Right lung (tissue), 5 donors: ENCODE data around the gene MCU. TPM values are rescaled to one million over a fixed set of nuclear protein-coding genes. Genes with fewer than 3 reads are reported as not detected.
A peak's percentile ranks its signal among the peaks of the same experiment; 100 is the strongest.
"Not testable (repeated sequence)": the region's sequence is repeated elsewhere in the genome, so short reads cannot be mapped to it uniquely, and the experiment has no call there.

Experiments
- DNase-seq, 2 donors: peaks; one replicate each; pipeline ENCODE4 v3.0.0-alpha.2; 2013
- polyA plus RNA-seq, 5 donors: library from polyadenylated mRNA; unstranded; fragments of 120-200 nt; gene quantifications; one replicate each; pipeline versions ENCODE4 v1.2.1 to v1.2.3, GENCODE V29; 2013; ENCODE audit warnings: inconsistent platforms in 1 of 5, low replicate concordance in 1 of 5; ENCODE audit not compliant: insufficient read length in 5 of 5, insufficient read depth in 1 of 5

The MCU gene
- polyA plus RNA-seq, 5 donors, result 30.6 to 50.6 (median 45.1) TPM

DNA sequence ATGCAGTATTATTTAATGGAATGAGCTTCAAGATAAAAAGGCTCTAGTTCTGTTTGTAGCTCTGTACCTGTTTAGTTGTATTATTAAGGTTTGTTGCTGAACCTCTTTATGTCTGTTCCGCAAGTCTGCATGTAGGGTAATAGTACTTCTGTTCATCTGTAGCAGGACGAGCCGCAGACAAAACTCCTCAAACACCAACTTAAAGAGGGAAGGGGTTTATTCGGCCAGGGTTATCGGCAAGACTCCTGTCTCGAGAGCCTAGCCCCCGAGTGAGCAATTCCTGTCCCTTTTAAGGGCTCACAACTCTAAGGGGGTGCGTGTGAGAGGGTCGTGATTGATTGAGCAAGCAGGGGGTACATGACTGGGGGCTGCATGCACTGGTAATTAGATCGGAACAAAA lies 67.0 kb downstream of the MCU start:
- not testable (repeated sequence) for DNase-seq

DNA sequence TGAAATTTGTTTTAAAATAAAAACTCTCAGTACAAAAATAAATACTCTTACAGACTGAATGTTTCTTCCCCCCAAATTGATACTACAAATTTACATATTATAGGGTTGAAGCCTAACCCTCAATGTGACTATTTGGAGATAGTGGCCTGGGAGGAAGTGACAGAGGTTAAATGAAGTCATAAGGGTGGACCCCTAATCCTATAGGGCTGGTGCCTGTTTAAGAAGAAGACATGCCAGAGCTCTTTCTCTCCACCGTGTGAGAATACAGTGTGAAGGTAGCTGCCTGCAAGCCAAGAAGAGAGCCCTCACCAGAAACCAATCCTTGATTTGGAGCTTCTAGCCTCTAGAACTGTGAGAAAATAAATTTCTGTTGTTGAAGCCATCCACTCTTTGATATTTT lies 67.6 kb downstream of the MCU start:
- DNase-seq, result no peak

DNA sequence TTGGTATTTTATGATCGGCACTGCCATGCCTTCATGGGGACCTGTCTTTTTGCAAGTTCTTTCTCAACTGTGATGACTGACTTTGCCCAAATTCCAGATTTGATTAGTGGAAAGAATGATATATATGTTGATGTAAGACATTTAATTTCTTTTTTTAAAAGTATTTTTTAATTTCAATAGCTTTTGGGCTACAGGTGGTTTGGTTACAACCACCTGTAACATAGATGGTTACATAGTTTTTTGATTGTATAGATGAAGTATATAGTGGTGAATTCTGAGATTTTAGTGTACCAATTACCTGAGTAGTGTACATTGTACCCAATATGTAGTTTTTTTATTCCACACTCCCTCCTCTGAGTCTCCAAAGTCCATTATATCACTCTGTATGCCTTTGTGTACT lies 69.6 kb downstream of the MCU start:
- no peak for DNase-seq

DNA sequence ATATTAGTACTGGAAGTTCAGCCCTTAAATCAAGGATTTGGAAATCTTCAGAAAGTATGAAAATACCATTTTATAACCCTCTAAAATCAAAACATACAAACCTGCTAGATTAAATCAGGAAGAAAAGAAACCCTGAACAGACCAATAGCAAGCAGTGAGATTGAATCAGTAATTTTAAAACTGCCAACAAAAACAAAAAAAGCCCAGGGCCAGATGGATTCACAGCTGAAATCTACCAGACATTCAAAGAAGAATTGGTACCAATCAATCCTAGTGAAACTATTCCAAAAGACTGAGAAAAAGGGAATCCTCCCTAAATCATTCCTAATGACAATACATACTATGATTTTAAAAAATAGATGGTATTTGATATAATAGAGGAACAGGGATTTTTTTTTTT lies 70.1 kb downstream of the MCU start:
- no peak for DNase-seq

DNA sequence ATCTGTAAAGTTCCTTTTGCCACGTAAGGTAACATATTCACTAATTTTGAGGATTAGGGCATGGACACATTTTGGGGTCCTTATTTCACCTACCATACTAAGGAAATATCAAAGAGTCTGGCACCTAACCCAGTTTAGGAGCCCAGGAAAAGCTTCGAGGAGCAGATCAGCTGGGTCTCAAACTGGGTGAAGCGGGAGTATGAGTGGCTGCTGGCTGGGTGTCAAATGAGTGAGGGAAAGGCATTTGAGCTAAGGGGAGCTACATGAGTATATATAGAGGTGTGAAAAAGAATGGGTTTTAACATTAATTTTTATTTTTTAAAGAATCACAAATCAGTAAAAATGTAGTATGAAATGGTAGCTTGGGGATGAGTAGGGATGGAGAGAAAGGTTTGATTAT lies 71.3 kb downstream of the MCU start:
- no peak for DNase-seq

DNA sequence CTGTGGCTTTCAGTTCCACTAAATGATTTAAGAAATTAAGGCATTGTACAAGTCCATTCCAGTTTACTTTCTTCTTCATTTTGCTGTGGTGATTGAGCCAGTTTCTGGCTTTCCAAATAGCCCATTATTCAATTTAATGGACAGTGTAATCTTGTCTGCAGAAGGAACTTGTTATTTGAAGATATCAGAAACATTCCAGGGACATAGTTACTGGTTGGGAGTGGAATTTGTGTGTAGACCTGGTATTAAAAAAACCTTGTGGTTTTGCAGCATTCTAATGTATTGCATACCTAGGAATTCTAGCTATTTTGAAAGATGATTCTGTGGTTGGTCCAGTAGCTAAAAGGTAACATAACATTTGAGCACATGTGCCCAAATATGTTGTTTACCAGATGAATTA lies 72.2 kb downstream of the MCU start:
- no peak for DNase-seq

DNA sequence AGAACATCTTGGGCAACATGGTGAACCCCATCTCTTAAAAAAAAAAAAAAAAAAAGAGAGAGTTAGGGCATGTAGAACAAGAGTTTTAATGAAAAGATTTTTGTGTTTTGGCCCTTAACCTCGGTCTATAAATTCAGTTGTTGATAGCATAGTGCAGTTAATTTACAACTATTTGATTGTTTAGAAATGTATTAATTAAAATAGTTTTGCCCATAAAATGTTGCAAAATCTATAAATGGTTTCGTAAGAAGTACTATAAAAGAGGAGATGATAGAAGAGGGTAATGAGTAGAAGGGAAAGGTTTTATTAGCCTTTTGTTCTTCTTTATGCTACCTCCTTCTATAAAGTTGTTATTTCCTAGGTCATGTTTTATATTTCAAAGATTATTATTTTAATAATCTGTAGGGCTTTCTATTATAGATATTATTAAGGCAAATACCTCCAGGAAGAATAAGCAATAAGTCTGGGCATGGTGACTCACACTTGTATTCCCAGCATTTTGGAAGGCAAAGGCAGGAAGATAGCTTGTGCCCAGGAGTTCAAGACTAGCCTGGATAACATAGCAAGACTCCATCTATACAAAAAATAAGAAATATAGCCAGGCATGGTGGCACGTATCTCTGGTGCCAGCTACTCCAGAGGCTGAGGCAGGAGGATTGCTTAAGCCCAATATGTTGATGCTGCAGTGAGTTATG lies 73.3 kb downstream of the MCU start:
- DNase-seq, result no peak

DNA sequence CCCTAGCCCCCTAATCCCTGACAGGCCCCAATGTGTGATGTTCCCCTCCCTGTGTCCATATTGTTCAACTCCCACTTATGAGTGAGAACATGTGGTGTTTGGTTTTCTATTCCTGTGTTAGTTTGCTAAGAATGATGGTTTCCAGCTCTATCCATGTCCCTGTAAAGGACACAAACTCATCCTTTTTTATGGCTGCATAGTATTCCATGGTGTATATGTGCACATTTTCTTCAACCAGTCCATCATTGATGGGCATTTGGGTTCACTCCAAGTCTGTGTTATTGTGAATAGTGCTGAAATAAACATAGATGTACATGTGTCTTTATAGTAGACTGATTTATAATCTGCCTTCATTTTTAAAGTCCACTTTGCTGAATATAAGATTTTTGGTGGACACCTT lies 79.3 kb downstream of the MCU start:
- not testable (repeated sequence) for DNase-seq

DNA sequence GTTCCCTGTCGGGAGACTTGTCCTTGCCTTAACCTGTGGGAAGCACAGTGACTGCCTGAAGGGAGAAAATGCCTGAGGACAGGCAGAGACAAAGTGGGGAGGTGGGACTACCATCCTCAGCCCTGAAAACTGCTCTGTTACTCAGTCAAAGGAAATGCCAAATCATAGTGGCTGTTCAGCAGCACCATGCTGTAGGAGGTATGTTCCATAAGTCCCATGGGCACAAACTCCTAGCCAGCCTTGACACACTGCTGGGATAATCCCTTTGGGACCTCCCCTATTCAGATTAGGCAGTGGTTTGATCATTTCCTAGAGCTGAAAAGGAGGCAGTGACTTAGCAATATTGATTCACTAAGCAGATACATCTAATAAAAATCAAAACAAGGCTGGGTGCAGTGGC lies 80.1 kb downstream of the MCU start:
- DNase-seq, result no peak

DNA sequence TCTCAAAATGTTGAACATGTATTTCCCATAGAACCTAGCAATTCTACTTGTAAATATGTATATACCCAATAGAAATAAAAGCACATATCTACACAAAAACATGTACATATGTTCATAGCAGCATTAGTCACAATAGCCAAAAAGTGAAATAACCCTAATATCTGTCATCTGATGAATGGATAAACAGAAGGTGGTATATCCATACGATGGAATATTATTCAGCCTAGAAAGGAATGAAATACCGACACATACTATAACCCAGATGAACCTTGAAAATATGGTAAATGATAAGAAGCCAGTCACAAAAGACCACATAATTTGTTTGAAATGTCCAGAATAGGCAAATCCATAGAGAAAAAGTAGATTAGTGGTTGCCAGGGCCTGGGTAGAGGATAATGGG lies 87.9 kb downstream of the MCU start:
- DNase-seq, result no peak

DNA sequence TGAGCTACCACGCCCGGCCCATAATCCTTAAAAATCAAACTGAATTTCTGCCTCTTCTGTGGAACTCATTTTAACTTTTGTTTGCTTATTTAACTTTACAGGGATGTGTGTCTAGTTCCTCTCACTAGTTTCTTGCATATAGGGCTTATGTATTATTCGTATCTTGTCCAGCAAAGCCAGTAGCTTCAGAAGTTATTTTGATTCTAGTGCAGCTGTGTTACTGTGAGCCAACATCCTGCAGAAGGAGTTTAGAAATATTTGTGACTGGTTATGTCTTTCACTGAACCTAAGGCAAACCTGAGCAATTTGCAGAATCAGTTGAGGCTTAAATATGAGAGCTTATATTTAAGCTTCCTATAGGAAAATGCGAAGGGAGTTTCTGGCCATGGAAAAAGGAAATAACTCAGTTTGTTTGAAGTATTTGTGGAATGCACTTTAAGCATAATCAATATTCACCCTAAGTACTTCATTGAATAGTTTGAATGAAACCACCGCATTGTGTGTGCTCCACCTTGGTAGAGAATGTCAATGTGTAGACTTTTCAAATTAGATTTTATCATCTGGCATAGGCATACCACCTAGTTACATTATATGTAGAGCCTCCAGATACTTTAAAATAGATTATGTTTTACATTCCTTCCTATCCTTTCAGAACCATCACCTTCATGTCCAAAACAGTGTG lies 90.8 kb downstream of the MCU start:
- DNase-seq, result no peak

DNA sequence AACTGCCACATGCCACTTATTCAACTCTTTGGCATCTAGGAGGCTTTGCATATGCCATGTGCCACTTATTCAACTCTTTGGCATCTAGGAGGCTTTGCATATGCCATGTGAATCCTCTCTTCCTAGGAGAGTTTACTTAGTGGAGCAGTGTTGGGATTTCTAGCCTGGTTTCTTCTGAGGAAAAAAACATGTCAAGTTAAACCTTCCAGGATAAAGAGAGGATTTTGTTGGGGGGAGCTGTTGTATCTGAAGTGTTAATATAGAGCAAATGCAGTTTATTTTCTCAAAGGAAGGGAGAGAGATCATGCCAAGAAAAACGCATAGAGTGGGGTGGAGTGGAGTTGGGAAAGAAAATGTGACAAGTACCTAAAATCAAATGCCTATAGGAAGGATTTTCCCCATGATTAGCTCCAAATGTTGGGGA lies 91.5 kb downstream of the MCU start:
- DNase-seq, result no peak

DNA sequence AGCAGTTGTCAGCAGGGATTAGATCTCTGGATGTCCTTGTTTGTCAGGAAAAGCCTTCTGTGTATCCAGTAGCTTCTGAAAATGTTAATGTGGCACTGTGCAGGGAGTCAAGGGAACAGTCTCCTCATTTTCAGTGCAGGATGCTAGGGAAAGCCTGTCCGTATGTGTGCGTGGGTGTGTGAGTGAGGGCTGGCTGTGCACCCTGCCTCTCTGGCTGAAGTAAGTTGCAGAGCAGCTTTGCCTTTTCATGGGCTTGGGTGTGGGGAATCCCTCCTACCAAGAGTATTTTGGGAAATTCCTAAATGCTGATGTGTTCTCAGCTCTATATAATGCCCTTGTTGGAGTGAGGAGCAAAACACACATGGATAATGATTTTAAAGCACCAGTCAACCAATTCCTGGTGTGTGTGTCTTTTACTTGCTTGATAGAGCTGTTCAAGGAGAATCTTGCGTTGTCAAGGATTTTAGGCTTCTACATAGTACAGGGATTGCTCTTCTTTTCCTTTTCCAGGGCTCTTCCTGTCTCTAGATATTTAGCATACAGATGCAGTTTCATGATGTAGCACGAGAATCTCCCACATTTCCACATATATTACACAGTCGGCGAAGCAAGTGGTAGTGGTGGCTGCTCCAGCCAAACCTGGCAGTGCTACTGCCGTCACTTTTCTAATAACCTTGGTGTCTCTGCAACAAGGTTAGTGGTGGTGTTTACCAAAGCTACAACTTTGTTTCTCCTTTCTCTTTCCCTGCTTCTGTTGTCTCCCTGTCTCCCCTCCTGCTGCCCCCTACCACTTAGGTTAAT lies 92.8 kb downstream of the MCU start:
- peak; percentile 33 to 34 for DNase-seq

DNA sequence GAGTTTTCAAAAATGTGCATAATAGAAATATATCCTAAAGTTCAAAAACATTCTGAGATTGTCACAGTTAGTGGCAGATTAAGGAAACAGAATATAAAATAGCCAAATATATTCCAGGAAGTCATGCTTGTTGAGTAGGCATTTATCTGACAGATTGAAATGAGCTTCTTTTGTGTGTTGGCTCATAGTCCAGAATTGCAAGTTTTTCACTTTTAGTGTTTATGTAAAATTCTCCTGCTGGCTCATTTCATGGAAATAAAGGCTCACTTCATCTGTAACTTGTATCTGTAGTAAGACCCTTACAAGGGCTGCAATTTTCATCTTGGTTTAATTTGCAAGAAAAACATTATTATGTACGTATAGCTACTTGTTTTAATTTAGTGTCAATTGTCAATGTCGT lies 93.5 kb downstream of the MCU start:
- DNase-seq, result peak in 1 of 2 donors; percentile 3

DNA sequence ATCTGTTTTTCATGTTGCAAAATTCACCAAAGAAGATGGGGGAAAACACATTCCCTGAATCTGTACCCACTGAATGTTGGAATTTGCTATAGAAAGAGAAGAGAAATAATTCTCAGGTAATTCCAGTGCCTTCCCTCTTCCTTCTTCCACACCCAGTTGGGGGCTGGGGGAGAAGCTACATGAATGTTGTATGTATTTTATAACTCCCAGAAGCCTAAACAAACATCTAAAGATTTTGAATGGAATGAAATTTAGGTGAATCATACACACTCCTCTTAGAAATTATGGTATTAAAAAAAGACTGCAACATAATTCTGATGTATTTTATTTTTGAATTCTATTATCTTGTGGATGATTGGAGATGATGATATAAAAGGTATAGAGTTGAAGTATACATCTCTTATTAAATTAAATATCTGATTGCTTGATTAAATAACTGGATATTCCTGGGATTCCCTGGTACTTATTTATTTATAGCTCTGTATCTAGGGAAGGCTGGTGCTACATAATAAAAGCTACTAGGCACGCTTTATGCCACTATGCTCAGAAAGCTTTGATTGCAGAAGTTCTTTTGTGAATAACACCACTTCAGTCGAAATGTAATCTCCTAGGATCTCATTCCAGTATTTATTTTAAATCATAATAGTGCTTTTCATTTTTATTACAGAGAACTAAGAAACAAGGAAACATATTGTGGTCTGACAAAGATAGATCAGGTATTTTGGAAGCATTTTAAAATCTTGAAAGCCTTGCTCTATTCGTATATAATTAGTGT lies 98.5 kb downstream of the MCU start:
- DNase-seq, result no peak

DNA sequence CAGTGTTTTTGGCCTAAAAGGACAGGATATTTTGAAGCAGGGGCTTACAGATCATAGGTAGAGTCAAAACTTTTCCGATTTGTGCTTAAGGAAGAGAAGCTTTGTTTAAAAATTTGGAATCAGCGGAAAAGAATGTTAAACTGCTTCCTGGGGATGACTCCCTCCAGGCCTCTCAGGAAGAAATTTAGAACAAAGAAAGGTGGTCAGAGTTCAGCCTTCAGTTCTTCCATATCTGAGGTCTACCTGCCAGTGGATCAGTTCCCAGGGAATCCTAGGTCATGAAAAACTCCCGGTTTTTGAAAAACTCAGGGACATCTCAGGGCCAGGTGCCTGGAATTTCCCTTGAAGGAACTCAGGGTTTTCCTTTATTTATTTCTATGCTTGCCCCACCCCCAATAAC lies 100.3 kb downstream of the MCU start:
- DNase-seq, result no peak

DNA sequence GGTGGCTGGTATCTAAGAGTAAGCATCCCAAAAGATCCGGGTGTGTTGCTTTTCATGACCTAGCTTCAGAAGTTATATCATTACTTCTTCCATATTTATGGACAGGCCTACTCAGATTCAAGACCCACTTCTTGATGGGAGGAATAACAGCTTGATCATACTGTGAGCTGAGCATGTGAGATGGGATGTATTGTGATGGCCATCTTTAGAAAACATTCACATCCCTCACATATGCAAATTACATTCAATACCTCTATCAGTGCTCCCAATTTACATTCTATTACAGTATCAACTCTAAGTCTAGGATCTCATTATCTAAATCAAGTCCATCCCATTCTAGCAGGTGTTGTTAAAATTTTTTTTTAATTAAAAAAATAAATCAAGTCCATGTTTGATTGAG lies 101.8 kb downstream of the MCU start:
- DNase-seq, result no peak

DNA sequence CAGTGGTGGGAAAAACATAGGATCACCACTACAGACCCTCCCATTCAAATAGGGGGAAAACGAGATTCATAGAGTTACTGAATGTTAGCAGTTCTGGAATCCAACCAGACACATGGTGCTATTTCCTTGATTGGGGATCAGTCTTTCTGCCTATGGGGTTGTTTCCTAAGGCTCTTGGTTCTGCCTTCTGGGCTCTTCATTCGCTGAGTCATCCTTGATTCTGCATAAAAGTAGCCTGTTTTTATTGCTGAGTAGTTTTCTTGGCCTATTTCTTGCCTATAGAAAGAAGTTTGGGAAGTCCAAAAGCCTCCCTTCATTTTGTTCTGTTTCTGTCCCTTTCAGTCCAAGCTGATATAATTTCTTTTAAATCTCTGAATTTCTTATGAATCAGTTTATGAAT lies 102.3 kb downstream of the MCU start:
- DNase-seq, result no peak

DNA sequence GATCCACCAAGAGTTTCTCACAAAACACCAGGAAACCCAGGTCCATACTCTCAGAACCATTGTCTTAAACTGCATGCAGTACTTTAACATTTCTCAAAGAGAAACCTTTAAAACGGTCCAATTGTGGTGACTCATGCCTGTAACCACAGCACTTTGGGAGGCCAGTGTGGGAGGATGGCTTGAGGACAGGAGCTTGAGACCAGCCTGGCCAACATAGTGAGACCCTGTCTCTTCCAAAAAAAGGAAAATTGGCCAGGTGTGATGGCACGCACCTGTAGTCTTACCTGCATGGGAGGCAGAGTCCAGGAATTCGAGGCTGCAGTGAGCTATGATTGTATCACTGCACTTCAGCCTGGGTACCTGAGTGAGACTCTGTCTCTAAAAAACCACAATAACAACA lies 104.1 kb downstream of the MCU start:
- no peak for DNase-seq

DNA sequence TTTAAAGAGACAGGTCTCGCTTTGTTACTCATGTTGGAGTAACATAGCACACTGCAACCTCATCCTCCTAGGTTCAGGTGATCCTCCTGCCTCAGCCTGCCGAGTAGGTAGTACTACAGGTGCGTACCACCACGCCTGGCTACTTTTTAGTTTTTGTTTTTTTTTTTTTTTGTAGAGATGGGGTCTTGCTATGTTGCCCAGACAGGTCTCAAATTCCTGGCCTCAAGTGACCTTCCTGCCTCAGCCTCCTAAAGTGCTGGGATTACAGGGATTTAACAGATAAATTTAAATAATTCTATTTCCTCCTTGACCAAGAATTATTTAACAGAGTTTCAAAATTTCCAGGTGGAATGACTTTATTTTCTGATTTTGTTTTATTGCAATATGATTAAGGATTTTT lies 104.6 kb downstream of the MCU start:
- no peak for DNase-seq

DNA sequence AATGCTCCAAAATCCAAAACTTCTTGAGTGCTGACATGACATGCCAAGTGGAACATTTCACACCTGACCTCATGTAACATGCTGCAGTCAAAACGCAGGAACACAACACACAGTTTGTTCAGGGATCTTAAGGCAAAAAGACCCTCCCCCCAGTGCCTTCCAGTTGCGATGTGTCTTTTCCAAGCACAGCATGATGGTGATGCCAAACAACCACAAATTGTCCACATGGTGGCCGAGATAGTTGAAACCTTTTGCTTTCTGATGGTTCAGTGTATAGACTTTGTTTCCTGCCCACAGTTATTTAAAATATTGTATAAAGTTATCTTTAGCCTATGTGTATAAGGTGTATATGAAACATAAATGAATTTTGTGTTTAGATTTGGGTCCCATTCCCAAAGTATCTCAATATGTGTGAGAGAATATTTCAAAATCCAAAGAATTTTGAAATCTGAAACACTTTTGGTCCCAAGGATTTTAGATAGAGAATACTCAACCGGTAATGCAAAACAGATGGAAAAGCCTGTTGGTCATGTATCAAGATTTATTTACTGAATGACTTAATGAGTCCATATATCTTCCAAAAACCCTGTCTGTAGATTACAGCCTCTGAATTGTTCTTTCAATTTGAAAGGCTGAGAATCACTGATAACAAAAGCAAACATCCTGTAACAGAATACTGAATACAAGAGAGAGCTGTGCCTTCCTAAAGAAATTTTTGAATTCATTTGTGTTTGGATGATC lies 108.2 kb downstream of the MCU start:
- no peak for DNase-seq

DNA sequence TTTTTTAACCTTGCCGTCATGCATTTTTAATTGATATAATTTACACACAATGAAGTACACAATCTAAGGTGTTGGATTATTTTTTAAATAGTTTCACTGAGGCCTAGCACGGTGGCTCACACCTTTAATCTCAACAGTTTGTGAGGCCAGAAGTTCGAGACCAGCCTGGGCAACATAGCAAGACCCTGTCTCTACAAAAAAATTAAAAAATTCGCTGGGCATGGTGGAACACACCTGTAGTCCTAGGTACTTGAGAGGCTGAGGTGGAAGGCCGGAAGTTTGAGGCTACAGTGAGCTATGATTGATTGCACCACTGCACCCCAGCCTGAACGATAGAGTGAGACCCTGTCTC lies 108.8 kb downstream of the MCU start:
- no peak for DNase-seq
